Dermis blood vessel endothelial cell (primary cell): ENCODE measurements around the gene ALKBH8. TPM values are rescaled to one million over a fixed set of nuclear protein-coding genes. Genes with fewer than 3 reads are reported as not detected.
"Not testable (repeated sequence)": the region's sequence is repeated elsewhere in the genome, so short reads cannot be mapped to it uniquely, and the experiment has no call there.

Source experiments
- DNase-seq: peaks from one replicate; pipeline ENCODE4 v3.0.0; 2010
- total RNA-seq: library from RNA; depleted of rRNA; stranded (reverse); fragments of >200 nt; gene quantifications from 2 replicates; pipeline ENCODE4 v1.2.3, GENCODE V29; 2014

Gene ALKBH8
- 6.8 and 10.9 TPM in 2 replicates for total RNA-seq

GRCh38 chr11:107565219-107565937 is at the start of gene ALKBH8:
TSS of gene ALKBH8 (minus strand) at chr11:107565735. CDS start at chr11:107560893, 4,842 bp downstream.
- DNase-seq = peak; percentile 78

DNA sequence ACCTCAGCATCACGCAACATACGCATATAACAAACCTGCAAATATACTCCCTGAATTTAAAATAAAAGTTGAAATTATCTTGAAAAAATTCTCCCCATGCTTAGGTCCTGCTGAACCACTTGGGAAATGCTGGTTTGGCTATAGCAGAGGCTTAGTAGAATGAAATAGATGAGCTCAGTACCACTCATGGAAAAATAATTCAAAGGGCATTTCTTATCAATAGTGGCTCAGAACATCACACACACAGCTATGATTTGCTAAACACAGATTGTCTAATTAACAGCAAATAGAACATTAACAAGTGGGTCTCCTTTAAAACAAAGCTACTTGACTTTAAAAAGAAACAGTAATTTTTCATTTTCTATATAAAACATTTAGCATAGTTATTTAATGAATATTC is 46.9 kb upstream of the ALKBH8 start:
- no peak for DNase-seq

GRCh38 chr11:107609400-107610218 is 44.1 kb upstream of the ALKBH8 start:
- no peak for DNase-seq

DNA sequence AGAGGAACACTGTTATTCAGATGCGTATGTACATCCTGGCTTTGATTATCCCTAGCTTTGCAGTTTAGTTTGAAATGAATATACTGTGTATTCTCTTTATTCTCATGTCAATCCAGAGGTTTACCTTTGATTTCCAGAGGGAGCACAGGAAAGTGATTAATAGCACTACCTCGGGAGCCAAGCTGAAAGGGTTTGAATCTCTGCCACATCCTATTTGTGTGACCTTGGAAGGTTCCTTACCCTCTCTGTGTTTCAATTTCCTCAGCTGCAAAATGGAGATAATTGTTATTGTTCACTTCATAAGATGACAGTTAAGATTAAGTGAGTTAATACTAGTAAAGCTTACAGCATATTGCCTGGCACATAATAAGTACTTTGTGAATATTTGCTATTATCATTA is 43.3 kb upstream of the ALKBH8 start:
- DNase-seq = peak; percentile 72

- no peak for DNase-seq
Observed at GRCh38 chr11:107606141-107606540, 40.6 kb upstream of the ALKBH8 start.

GRCh38 chr11:107605061-107606006 is 39.8 kb upstream of the ALKBH8 start:
- DNase-seq = no peak

- peak; percentile 65 for DNase-seq
Observed at GRCh38 chr11:107598225-107599139, 32.9 kb upstream of the ALKBH8 start.

DNA sequence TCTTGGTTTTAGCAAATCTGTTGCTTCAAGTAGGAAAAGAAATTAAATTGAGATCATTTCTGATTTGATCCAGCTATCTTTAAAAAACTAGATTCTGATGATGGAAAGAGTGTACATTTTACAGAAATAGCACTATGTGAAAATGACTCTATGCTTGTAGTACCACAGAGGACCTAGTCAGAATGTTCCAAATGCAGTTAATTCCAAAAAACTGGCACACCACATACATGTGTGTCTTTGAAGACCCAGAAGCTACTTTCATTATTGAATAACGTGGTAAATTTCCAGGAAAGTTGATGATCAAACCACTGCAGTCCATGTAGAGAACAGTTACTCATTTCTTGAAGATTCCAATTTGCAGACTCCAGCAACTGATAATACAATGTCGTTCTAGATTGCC is 29.2 kb upstream of the ALKBH8 start:
- DNase-seq = no peak

DNA sequence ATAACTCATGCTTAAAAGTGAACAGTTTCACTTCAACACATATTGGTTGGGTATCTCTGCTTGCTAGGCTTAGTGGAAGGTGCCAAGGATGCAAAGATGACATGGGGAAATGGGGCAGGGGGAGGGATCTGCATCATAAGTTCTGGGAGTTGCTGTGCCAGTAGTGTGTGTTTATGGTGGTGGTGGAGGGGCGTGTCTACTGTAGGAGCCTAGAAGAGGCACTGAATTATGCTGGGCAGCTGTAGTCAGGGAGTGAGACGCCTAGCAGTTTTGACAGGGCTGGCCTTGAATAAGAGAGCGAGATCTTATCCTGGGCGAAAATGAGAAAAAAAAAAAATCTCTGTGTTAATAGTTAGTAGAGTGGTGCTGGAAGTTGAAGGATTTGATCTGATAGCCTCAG is 28.4 kb upstream of the ALKBH8 start:
- no peak for DNase-seq

- no peak for DNase-seq
Observed at GRCh38 chr11:107592813-107593212, 27.3 kb upstream of the ALKBH8 start.

DNA sequence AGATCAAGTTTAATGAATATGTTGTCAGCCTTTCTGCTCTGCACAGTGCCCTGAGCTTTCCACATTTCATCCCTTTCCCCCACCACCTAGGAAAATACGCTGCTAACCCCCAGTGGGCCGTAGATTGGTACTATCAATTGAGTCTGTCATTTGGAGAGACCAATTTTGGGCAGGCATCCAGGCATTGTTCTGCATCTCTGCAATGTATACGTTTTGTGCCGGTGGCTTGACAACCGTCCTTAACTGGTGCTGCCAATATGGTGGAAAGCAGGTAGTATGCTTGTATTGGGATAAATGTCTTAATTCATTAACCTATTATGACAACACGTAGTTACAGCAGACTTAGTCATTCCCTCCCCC is 26.7 kb upstream of the ALKBH8 start:
- DNase-seq = peak; percentile 41

DNA sequence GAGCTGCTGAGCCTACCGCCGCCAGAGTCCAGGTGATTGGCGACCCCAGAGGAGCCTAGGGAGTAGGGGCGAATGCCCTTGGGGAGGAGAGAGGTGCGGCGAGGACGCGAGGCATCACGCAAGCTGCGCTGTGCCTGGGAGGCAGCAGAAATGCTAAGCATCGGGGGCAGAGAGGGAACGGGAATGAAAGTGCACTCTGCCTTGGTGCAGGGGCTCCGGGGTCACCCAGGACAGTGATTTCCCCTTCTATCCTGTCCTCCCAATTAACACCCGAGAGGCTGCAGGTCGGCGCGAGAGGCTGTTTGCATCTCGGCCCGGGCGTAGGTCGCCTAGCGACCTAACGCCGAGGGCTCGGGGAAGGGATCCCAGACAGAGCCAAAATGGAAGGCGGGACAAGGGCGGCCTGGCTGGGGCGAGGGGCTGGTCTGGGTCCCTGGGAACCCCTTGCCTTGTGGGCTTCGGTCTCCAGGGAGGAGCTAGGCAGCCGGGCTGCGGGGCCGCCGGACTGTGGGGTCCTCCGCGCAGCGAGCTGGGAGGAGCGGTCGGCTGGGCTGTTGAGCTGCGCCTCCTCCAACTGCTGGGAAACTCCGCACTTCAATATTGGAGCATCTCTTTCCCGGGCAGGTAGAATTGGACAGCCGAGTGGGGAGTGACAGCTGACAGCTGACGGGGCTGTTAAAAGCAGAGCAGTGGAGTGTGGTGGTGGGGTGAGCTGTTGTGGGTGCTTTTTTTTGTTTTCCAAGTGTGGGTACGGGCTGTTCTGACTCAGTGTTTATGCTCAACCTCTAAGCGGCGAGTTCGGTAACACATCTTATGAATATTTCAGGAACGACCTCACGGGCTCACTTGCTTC is 26.1 kb upstream of the ALKBH8 start:
- peak; percentile 24 for DNase-seq

- DNase-seq = peak; percentile 51
Observed at GRCh38 chr11:107590460-107591377, 25.2 kb upstream of the ALKBH8 start, which contains the start of gene ELMOD1. TSS of gene ELMOD1 (plus strand) at chr11:107591147. CDS start at chr11:107618190, 27,043 bp downstream.

GRCh38 chr11:107587306-107587979 is 21.9 kb upstream of the ALKBH8 start:
- DNase-seq = no peak

GRCh38 chr11:107583629-107584195 is 18.2 kb upstream of the ALKBH8 start:
- DNase-seq = no peak

DNA sequence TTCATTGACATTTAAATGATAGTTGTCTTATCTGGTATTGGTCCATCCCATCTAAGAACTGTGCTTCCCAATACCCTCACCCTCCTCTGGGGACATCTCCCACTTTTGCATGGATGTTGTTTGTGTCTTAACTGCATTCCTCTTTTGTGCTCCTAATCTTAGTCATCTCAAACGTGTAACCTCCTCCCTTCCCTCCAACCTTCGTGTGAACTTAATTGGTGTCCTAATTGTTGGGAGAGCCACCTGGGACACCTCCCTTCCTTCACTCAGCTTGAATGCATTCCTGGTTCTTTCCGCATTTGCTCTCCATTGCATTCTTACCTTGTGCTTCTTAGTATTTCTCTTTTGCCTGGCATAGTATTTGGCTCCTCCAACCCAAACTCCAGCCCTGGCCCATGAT is 15.6 kb upstream of the ALKBH8 start:
- no peak for DNase-seq

DNA sequence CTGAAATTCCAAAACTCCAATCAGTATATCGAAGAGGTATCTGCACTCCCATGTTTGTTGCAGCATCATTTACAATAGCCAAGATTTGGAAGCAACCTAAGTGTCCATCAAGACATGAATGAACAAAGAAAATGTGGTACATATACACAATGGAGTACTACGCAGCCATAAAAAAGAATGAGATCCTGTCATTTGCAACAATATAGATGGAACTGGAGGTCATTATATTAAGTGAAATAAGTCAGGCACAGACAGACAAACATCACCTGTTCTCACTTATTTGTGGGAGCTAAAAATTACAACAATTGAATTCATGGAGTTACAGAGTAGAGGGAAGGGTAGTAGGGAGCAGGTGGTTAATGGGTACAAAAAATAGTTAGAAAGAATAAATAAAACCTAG is 13.6 kb upstream of the ALKBH8 start:
- not testable (repeated sequence) for DNase-seq

- DNase-seq = no peak
Observed at GRCh38 chr11:107577346-107577711, 11.8 kb upstream of the ALKBH8 start.
